GM10266 (cell line): ENCODE results near the gene SPX.

Source experiments
- DNase-seq: peaks from one replicate; pipeline ENCODE4 v3.0.0; 2012; ENCODE audit errors: extremely low spot score
- TF ChIP-seq, protein P1 (sequence below): IDR thresholded peaks from 2 replicates; pipeline ENCODE4 v1.5.1; 2012; ENCODE audit warnings: mild to moderate bottlenecking, low read depth; ENCODE audit not compliant: control insufficient read depth, insufficient read depth; ENCODE audit errors: missing control alignments

The SPX gene

DNA sequence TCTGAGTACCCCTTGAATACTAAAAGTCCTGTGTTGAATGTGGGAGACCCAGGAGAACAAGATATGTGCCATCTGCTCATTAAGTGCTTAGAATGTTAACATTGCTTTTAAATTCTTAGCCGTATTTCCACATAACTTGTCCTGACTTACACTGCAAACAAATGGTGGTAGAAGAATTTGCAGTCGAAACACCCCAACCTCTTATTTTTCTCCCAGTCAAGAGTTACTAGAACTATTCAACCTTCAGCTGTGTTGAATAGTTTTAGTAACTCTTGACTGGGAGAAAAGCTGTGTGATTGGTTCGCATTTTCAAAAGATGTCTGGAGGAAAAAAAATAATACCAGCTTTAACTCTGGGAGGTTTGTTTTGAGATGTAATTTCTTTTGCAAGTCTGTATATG lies 7.6 kb upstream of the SPX start:
- no peak for DNase-seq
- TF ChIP-seq, protein P1, sequence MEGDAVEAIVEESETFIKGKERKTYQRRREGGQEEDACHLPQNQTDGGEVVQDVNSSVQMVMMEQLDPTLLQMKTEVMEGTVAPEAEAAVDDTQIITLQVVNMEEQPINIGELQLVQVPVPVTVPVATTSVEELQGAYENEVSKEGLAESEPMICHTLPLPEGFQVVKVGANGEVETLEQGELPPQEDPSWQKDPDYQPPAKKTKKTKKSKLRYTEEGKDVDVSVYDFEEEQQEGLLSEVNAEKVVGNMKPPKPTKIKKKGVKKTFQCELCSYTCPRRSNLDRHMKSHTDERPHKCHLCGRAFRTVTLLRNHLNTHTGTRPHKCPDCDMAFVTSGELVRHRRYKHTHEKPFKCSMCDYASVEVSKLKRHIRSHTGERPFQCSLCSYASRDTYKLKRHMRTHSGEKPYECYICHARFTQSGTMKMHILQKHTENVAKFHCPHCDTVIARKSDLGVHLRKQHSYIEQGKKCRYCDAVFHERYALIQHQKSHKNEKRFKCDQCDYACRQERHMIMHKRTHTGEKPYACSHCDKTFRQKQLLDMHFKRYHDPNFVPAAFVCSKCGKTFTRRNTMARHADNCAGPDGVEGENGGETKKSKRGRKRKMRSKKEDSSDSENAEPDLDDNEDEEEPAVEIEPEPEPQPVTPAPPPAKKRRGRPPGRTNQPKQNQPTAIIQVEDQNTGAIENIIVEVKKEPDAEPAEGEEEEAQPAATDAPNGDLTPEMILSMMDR, result no peak

DNA sequence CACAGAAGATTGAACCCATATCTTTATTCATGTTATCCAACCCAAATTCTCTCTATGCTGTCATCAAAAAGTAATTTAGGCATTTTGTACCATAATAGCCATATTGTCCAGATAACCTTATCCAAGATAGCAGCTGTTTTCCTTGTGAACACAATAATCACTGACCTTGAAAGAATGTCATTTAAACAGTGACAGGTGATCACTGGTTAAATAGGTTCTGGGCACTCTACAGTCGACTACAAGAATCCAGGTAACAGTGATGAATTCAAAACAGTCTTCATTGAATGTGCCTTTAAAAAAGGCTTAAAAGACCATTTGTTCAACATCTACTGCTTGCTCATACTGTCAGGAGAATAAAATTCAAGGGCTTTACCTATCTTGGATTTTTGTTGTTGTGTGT lies 4.6 kb upstream of the SPX start:
- no peak for DNase-seq
- TF ChIP-seq, protein P1, result no peak

DNA sequence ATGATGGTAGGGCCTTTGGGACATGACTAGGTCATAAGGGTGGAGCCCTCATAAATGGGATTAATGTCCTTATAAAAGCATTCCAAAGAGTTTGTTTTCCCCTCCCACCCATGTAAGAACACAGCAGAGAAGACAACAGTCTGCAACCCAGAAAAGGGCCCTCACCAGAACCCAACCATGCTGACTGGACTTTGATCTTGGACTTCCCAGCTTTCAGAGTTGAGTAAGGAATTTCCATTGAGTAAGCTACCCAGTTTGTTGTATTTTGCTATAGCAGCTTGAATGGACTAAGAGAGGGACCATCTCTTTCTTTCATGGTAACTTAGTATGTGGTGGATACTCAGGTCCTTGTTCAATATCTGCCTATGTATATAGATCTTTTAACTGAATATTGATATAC lies 2.9 kb upstream of the SPX start:
- TF ChIP-seq, protein P1, result no peak
- no peak for DNase-seq

DNA sequence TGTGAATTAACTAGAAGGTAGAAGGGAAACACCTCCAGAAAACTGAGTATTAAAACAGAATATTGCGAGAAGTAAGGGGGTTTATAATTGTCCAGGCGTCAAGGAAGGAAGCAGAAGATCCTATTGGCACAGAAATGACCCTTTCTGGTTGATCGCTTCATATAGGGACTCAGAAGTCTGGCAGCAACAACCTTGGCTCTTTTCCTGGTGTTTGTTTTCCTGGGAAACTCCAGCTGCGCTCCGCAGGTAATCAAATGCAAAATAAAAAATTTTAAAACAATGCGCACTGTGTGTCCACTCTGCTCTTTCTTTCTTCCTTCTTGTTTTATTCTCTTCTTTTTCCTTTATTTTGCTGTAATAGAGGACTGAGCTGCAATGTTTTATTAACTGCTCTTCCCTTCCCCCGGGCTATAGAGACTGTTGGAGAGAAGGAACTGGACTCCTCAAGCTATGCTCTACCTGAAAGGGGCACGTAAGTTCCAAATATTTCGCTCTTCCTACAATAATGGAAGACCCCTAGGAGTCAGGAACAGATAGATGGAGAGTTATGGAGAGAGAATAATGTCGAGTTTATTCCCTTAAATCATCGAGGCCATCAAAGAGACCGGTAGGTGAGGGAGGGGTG lies 737 bp downstream of the SPX start:
- no peak for DNase-seq
- TF ChIP-seq, protein P1, result no peak

DNA sequence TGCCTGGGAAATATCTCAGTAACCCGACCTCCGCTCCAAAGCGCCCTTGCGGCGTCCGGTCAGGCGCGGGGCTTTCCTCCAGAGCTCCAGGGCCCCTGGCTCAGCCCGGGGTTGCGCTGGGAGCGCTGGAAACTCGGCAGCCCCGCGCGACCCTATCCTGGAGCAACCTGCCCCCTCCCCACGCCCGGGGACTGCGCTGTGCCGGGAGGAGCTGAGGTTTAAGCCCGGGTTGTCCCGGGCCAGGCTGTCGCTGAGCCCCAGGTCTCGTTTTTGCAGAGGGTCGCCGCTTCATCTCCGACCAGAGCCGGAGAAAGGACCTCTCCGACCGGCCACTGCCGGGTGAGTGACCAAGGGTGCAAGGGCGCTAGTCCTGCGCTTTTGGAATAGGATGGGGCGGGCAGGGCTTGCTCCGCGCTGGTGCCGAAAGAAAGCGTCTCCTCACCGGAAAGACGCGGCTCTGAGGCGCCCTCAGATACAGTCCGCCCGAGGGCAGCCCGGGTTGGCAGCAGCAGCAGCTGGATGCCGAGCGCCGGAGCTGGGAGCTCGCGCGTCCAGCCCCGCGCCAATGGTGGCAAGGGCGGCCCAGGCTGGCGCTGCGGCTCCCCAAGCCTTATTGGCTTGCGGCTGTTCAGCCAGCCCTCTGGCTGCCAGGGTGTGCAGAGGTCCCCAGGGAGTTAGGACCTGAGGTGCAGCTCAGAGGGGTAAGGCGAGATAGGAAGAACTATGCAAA lies 1.5 kb downstream of the SPX start:
- peak; percentile 42 for DNase-seq
- TF ChIP-seq, protein P1, result no peak

DNA sequence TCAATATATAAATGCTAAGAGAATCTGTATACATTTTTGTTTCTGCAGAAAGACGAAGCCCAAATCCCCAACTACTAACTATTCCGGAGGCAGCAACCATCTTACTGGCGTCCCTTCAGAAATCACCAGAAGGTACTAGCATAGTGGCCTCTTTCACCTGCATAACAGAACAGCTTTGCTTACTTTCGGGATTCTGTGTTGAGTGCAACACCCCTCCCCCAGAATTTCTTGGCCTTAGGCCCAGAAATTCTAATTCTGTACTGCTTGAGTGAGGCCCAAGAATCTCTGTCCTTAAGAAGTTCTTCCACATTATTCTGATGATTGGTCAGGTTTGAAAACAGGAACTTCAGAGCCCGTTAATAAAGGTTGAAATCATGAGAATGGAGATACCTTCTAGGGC lies 2.9 kb downstream of the SPX start:
- TF ChIP-seq, protein P1, result no peak
- DNase-seq, result no peak

DNA sequence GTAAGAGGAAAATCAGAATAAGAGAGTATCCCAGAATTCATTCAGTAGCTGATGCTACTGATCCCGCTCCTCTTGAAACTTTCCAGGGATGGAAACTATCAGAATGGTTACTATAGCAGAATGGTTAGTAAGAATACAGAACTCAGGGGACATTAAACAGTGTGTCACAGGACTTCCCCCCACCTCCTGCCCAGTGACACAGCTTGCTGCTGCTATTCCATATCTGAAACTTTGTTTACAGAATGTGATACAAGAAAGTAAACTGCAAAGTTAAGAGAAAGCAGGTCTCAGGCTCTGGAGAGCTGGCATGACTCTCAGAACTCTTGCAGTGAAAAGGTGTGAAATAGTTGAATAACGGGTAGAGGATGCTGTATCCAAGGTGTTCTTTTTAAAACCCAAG lies 3.4 kb downstream of the SPX start:
- TF ChIP-seq, protein P1, result no peak
- DNase-seq, result no peak
